HG03558 (cell line): ENCODE data around the gene PRPSAP1.
"Not testable (repeated sequence)": the region's sequence is repeated elsewhere in the genome, so short reads cannot be mapped to it uniquely, and the experiment has no call there.

Experiments
- ATAC-seq: cut with Tn5 transposase; IDR thresholded peaks from one replicate; pipeline ENCODE4 v1.9.1; 2021; ENCODE audit warnings: moderate number of reproducible peaks; ENCODE audit not compliant: unreplicated experiment; ENCODE audit errors: extremely low read depth

The PRPSAP1 gene

GRCh38 chr17:76333673-76334505, 19.8 kb downstream of the PRPSAP1 start:
- no peak for ATAC-seq

GRCh38 chr17:76331083-76331482, 22.6 kb downstream of the PRPSAP1 start:
- no peak for ATAC-seq

- ATAC-seq, result no peak
Measured at GRCh38 chr17:76329664-76330063, 24.1 kb downstream of the PRPSAP1 start.

GRCh38 chr17:76327696-76328095, 26.0 kb downstream of the PRPSAP1 start:
- no peak for ATAC-seq

- ATAC-seq, result no peak
Measured at GRCh38 chr17:76326306-76326705, 27.4 kb downstream of the PRPSAP1 start.

GRCh38 chr17:76318586-76318985, 35.1 kb downstream of the PRPSAP1 start:
- ATAC-seq, result no peak

- no peak for ATAC-seq
Measured at GRCh38 chr17:76317535-76317934, 36.2 kb downstream of the PRPSAP1 start.

- no peak for ATAC-seq
Measured at GRCh38 chr17:76314392-76315227, 39.1 kb downstream of the PRPSAP1 start.

GRCh38 chr17:76312735-76313134, 41.0 kb downstream of the PRPSAP1 start:
- ATAC-seq, result no peak

GRCh38 chr17:76309461-76309860, 44.3 kb downstream of the PRPSAP1 start:
- no peak for ATAC-seq

- no peak for ATAC-seq
Measured at GRCh38 chr17:76307966-76308338, 45.8 kb downstream of the PRPSAP1 start, which contains the start of gene QRICH2. Gene QRICH2, minus strand, starts transcription at chr17:76308276. Its CDS starts 278 bp downstream, at chr17:76307998.

GRCh38 chr17:76307299-76307965, 46.3 kb downstream of the PRPSAP1 start:
- ATAC-seq, result no peak

- not testable (repeated sequence) for ATAC-seq
Measured at GRCh38 chr17:76305135-76305454, 48.6 kb downstream of the PRPSAP1 start.

- no peak for ATAC-seq
Measured at GRCh38 chr17:76304226-76305134, 49.2 kb downstream of the PRPSAP1 start.

- ATAC-seq, result no peak
Measured at GRCh38 chr17:76297436-76297835, 56.3 kb downstream of the PRPSAP1 start.

GRCh38 chr17:76296889-76297288, 56.8 kb downstream of the PRPSAP1 start:
- no peak for ATAC-seq

GRCh38 chr17:76296186-76296585, 57.5 kb downstream of the PRPSAP1 start:
- no peak for ATAC-seq

- no peak for ATAC-seq
Measured at GRCh38 chr17:76293106-76293505, 60.6 kb downstream of the PRPSAP1 start.

- ATAC-seq, result no peak
Measured at GRCh38 chr17:76292567-76292966, 61.1 kb downstream of the PRPSAP1 start.
